ENCODE data around the gene SPRED2.

Gene SPRED2

GRCh38 chr2:65413106-65413505, 19.3 kb downstream of the SPRED2 start:
- no peak for DNase-seq

DNA sequence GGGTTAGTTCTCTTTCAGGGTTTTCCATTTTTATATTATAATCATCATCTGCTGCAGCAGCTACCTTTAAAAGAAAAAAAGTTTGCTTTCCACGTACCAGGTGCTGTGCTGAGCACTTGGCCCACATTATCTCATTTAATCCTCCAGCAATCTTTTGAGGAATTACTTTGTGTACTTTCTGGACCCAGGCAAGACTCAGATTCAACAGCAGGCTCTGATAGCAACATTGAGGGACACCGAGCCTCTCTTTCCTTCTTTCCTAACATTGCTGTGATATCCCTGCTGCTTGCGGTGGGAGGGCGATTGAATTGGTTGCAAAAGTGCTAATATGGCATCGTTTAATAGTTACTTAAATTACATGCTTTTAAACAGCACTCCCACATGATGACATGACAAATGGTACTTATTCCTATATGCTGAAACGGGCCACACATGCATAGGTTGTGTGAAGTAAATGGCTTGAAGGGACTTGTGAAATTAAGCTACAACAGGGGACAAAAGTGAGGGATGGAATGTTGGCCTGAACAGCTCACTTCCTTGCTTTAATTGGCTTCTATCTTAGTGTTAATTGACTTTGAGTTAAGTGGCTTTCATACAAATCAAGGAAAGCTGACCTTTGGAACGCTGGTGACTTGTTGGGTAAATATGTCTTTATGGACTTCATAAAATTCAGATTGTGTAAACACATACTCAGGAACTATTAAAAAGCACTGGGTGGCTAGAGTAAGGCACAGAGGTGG, 21.2 kb downstream of the SPRED2 start:
- DNase-seq: no peak

GRCh38 chr2:65409045-65409444, 23.4 kb downstream of the SPRED2 start:
- no peak for DNase-seq

- no peak for DNase-seq
These were observed 25.2 kb downstream of the SPRED2 start for GRCh38 chr2:65407240-65407639.

DNA sequence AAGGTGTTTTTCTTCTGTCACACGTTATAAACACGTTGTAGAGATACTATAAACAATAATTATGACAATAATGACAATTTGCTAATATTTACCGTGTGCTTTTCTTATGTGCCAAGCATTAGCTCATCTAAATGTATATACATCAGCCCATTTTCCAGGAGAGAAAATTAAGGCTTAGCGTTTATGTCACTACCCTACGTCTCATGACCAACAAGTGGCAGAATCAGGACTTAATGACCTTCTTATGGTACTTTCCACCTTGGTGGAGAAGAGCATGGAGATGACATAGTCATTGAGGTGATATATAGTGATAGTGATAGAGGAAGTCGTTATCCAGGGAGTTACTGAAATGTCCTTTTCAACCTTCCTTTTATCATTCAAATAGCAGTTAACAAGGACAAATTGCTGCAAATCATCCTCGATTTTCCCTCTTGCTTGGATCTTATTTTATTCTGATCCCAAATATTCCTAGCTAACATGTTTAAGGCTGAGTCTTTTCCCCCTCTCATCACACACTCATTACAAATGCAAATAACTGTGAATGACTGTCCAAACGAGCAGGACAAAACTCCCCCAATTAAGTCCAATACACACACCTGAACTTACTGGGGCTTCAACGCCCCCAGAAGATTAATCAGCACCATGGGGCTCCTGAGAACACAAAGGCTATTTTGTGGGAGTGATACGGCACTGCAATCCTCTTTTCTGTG, 27.3 kb downstream of the SPRED2 start:
- no peak for DNase-seq

DNA sequence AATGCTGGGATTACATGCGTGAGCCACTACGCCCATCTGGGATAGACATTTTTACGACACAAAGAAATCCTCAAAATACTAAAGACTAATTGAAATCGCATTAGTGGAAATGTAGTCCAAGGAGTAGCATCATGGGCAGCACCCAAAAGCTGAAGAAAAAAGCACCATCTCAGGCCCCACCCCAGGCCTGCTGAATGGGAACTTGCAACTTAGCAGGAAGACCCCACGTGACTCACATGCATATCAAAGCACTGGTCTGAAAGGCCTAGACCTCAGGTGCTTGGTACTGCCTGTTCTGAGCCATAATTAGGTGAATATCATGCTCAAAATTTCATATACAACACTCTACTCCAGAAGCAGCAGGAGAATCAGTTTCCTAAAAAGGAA, 28.9 kb downstream of the SPRED2 start:
- no peak for DNase-seq

- DNase-seq: no peak
These were observed 29.4 kb downstream of the SPRED2 start for GRCh38 chr2:65402780-65403528.

GRCh38 chr2:65402323-65402722, 30.1 kb downstream of the SPRED2 start:
- no peak for DNase-seq

GRCh38 chr2:65397122-65397521, 35.3 kb downstream of the SPRED2 start:
- no peak for DNase-seq

DNA sequence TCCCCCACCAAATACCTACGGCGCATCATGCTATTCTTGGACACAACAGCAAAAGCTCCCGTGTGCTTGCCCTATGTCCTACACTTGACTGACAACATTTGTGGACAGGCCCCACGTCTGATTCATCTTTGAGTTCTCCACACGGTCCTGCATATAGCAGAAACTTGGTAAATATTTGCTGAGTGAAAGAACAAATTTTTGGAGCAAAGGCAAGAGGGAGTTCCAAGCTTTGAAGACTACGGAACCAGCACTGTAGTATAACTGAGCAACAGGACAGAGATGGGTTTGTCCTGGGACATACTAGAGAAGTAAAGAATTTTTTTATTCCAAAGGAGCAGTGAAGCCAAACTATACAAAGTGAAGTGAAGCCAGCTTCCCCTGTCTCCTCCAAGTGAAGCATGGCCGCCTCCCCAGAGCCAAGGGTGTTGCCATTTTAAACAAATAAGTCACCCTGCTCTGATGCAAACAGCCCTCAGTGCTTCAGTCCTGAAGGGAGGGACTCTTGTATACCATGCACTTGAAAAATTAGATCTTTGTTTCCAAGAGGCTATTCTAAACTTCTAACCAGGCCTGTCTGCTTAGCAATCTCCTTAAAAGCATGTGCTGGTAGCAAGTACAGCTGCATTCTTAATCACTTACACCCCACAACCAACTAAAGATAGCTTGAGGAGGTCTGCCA, 35.9 kb downstream of the SPRED2 start:
- DNase-seq: no peak

DNA sequence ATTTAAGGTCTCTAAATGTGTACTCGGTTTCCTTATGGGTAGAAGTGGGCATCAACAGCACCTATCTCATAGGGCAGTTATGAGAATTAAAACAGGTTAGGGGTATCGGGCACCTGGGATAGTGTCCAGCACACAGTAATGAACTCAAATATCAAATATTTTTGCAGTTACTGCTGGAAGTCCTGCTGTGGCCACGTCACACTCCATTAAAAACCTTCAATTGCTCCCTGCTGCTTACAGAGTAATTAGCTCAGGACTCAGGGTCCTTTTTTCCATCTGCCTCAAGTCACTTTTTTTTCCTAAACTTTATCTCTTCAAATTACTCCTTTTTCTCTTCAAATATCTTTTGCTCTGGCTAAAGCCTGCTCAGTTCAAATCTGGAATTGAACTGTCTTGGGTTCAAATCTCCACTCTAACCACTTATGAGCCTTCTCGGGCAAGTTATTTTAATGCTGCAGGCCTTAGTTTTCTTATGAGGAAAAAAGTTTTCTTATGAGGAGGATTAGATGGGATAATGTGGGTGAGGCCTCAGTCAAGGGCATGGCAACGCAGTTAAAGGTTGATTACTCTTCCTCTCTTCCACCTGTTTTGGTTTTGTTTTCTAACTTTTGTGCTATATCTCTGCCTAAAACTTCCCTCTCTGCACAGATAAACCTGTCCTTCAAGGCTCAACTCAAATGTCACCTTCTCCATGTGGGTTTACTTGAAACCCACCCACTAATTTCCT, 36.6 kb downstream of the SPRED2 start:
- DNase-seq: no peak

DNA sequence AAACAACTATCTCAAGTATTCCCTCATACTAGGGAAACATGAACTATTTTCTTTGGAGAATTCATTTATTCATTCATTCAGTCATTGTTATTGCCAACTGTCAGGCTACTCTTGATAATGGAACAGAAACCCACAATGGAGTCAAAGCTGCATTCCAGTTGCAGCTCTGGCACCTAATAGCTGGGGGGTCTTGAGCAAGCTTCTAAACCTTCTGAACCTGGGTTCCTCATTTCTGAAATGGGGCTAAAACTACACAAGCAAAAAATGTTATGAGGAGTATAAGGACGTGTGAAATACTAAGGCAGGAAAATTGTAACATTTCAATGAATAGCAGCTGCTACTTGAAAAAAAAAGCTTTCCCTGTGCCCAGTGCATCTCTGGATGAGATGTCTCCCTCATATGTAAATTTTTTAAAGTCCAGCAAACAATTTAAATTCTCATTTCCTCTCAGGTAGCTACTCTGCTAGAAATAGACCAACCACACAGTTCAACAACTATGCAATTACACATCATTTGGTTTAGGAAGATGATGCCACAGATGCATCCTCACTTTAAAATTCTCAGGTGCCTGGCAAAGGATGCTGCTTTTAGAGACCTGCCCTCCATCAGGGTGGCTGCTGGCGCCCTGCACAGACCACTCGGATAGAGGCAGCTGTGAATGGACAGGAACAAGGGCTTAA, 38.5 kb downstream of the SPRED2 start:
- no peak for DNase-seq

- DNase-seq: no peak
These were observed 39.4 kb downstream of the SPRED2 start for GRCh38 chr2:65393046-65393445.

- no peak for DNase-seq
These were observed 39.8 kb downstream of the SPRED2 start for GRCh38 chr2:65392609-65393008.

- no peak for DNase-seq
These were observed 42.3 kb downstream of the SPRED2 start for GRCh38 chr2:65390134-65390533.

GRCh38 chr2:65389476-65389875, 42.9 kb downstream of the SPRED2 start:
- DNase-seq: no peak

DNA sequence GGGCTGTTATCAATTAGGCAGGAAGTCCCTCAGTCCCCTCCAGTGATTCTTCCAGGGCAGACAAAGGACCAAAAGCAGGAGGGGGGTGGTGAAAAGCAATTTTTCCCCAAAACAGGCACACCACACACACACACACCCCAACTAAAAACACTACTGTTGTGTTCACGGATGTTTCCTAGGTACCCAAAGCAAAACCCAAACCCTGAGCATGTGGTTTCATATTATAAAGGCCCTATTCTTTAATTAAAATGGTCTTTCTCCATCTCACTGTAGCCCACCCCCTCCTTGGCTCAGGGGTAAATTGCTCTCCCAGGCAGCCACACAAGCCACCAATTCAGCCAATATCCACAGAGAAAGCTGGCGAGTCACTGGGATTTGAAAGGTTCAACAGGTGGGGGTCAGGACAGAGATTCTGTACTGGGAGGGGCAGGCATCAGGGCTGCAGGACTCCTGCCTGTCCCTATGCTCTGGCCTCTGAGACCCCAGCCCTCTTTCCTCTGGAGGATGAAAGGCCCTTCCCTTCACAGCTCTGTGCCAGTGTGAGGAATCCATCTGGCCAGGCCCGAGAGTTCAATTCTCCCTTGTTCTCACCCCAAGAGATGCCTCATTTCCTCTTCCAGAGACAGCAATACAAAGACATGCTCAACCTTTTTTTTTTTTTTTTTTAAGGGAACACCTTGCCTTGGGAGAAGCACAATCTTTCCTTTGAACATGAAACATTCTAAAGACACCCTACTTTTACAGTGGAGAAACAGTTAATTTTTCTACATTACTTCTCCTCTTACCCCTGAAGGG, 43.6 kb downstream of the SPRED2 start:
- DNase-seq: no peak

GRCh38 chr2:65388051-65388531, 44.3 kb downstream of the SPRED2 start:
- no peak for DNase-seq

DNA sequence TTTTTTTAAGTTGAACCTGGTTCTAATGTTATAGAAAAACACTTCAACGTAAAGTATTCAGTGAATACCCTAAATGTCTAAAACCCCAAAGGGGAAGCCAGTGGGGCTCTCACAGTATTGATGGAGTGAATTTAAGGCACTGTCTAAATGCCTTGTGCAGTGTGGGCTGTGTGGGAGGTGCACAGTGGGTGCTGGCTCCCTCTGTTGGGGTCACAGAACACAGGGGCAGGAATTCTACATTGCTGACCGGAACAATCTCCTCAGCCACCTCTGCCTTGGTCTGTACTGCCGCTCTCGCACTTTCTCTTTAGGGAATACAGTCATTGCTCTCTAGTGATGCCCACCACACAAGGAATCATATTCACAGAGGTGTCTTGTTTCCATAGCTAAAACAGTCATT, 45.4 kb downstream of the SPRED2 start:
- no peak for DNase-seq

DNA sequence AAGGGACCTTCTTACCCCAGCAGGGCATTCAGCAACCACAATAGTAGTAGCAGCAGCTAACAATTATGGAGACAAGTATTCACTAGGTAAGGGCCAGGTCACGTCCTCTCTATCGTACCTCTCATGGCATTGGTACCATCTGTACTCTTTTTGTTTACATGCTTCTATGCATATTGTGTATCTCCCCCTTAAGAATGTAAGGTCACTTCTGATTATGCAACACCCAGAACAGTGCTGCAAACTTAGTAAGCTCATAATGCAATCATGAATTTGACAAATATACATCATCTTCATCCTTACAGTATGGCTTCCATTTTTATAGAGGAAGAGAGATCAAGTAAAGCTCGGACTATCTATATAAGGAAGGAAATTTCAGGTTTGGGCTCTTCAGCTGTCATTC, 46.1 kb downstream of the SPRED2 start:
- DNase-seq: no peak
